ENCODE data around the gene CSRNP3. TPM values are rescaled to one million over a fixed set of nuclear protein-coding genes. Genes with fewer than 3 reads are reported as not detected.

Gene CSRNP3
- total RNA-seq, 1 experiment from 2014 or later = 1.3 TPM

- CTCF ChIA-PET = no interaction called here
- no peak overlapping the region for H3K4me3 ChIP-seq (ENCODE audit: low read depth, low read length)
- POLR2A ChIA-PET = no interaction called here
- no peak overlapping the region for H3K4me3 Mint-ChIP-seq (ENCODE audit: unreplicated experiment)
- no peaks in the 10 kb centered on the region for H3K36me3 Mint-ChIP-seq (ENCODE audit: insufficient read depth, unreplicated experiment)
- intact Hi-C loops (cut with micrococcal nuclease; ENCODE audit: unreplicated experiment) = no loop called here
- no peaks in the 10 kb centered on the region for H3K9me3 Mint-ChIP-seq (ENCODE audit: unreplicated experiment)
- peaks cover 6% of the 10 kb centered on the region for H3K4me1 Mint-ChIP-seq (ENCODE audit: low read depth, unreplicated experiment)
- H3K4me1 ChIP-seq = no peaks in the 10 kb centered on the region
- TF ChIP-seq, protein P1, sequence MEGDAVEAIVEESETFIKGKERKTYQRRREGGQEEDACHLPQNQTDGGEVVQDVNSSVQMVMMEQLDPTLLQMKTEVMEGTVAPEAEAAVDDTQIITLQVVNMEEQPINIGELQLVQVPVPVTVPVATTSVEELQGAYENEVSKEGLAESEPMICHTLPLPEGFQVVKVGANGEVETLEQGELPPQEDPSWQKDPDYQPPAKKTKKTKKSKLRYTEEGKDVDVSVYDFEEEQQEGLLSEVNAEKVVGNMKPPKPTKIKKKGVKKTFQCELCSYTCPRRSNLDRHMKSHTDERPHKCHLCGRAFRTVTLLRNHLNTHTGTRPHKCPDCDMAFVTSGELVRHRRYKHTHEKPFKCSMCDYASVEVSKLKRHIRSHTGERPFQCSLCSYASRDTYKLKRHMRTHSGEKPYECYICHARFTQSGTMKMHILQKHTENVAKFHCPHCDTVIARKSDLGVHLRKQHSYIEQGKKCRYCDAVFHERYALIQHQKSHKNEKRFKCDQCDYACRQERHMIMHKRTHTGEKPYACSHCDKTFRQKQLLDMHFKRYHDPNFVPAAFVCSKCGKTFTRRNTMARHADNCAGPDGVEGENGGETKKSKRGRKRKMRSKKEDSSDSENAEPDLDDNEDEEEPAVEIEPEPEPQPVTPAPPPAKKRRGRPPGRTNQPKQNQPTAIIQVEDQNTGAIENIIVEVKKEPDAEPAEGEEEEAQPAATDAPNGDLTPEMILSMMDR (IDR thresholded peaks at IDR 0.05; ENCODE audit: insufficient read depth in 1 of 2, low read depth in 1 of 2, low read length in 1 of 2, severe bottlenecking in 1 of 2, unreplicated experiment in 1 of 2) = no peak
- H3K27me3 Mint-ChIP-seq (ENCODE audit: insufficient read depth, unreplicated experiment) = peaks cover 2% of the 10 kb centered on the region
- H3K27me3 ChIP-seq (replicated peaks; ENCODE audit: control insufficient read depth, insufficient read depth, low read length) = no peaks in the 10 kb centered on the region
- H3K36me3 ChIP-seq (ENCODE audit: control insufficient read depth, insufficient read depth, low read length) = no peaks in the 10 kb centered on the region
- DNase-seq = no peak
- H3K9me3 ChIP-seq = no peaks in the 10 kb centered on the region
- no TSS peak for BruUV-seq (replicated peaks)
- H3K27ac Mint-ChIP-seq (ENCODE audit: unreplicated experiment) = no peak overlapping the region
Observed at GRCh38 chr2:165567273-165567672, 97.8 kb downstream of the CSRNP3 start.

GRCh38 chr2:165568361-165568760 is 98.9 kb downstream of the CSRNP3 start:
- Mint-ChIP-seq H3K27me3 (ENCODE audit: insufficient read depth, unreplicated experiment) (peaks cover 2% of the 10 kb centered on the region), H3K27ac (ENCODE audit: unreplicated experiment) (no peak overlapping the region)
- POLR2A ChIA-PET = no interaction called here

GRCh38 chr2:165571477-165571876 is 102.0 kb downstream of the CSRNP3 start:
- ChIA-PET CTCF (no interaction called here), POLR2A (no interaction called here)
- H3K9me3 Mint-ChIP-seq (ENCODE audit: unreplicated experiment) = no peaks in the 10 kb centered on the region
- peaks cover 2% of the 10 kb centered on the region for H3K27me3 Mint-ChIP-seq (ENCODE audit: insufficient read depth, unreplicated experiment)
- H3K4me1 Mint-ChIP-seq (ENCODE audit: low read depth, unreplicated experiment) = peaks cover 9% of the 10 kb centered on the region
- H3K27ac Mint-ChIP-seq (ENCODE audit: unreplicated experiment) = no peak overlapping the region
- DNase-seq = no peak
- Histone ChIP-seq H3K4me3 (ENCODE audit: low read depth, low read length) (no peak overlapping the region), H3K36me3 (ENCODE audit: control insufficient read depth, insufficient read depth, low read length) (no peaks in the 10 kb centered on the region), H3K9me3 (no peaks in the 10 kb centered on the region), H3K4me1 (peaks cover 4% of the 10 kb centered on the region; the same call in 1 of the 2 replicates), H3K27me3 (replicated peaks; ENCODE audit: control insufficient read depth, insufficient read depth, low read length) (no peaks in the 10 kb centered on the region)
- no peak overlapping the region for H3K4me3 Mint-ChIP-seq (ENCODE audit: unreplicated experiment)
- TF ChIP-seq, protein P1 (IDR thresholded peaks at IDR 0.05; ENCODE audit: insufficient read depth in 1 of 2, low read depth in 1 of 2, low read length in 1 of 2, severe bottlenecking in 1 of 2, unreplicated experiment in 1 of 2) = no peak
- H3K36me3 Mint-ChIP-seq (ENCODE audit: insufficient read depth, unreplicated experiment) = no peaks in the 10 kb centered on the region
- intact Hi-C loops (cut with micrococcal nuclease; ENCODE audit: unreplicated experiment) = loop anchor here (5.0 kb wide), 2 partner anchors 126 to 301 kb away; no protein-coding TSS in a partner anchor
- BruUV-seq (replicated peaks) = no TSS peak

More at GRCh38 chr2:165568361-165568760, 98.9 kb downstream of the CSRNP3 start:
- no peaks in the 10 kb centered on the region for H3K9me3 Mint-ChIP-seq (ENCODE audit: unreplicated experiment)
- CTCF ChIA-PET = no interaction called here
- H3K36me3 Mint-ChIP-seq (ENCODE audit: insufficient read depth, unreplicated experiment) = no peaks in the 10 kb centered on the region
- Histone ChIP-seq H3K4me1 (peaks cover 2% of the 10 kb centered on the region; the same call in 1 of the 2 replicates), H3K27me3 (replicated peaks; ENCODE audit: control insufficient read depth, insufficient read depth, low read length) (no peaks in the 10 kb centered on the region), H3K4me3 (ENCODE audit: low read depth, low read length) (no peak overlapping the region), H3K9me3 (no peaks in the 10 kb centered on the region), H3K36me3 (ENCODE audit: control insufficient read depth, insufficient read depth, low read length) (no peaks in the 10 kb centered on the region)
- DNase-seq = no peak
- H3K4me1 Mint-ChIP-seq (ENCODE audit: low read depth, unreplicated experiment) = peaks cover 6% of the 10 kb centered on the region
- BruUV-seq (replicated peaks) = no TSS peak
- intact Hi-C loops (cut with micrococcal nuclease; ENCODE audit: unreplicated experiment) = no loop called here
- TF ChIP-seq, protein P1 (IDR thresholded peaks at IDR 0.05; ENCODE audit: insufficient read depth in 1 of 2, low read depth in 1 of 2, low read length in 1 of 2, severe bottlenecking in 1 of 2, unreplicated experiment in 1 of 2) = no peak
- H3K4me3 Mint-ChIP-seq (ENCODE audit: unreplicated experiment) = no peak overlapping the region

Measured in Caco-2 (cell line).